SJSA1 (cell line): ENCODE data around the gene ZC3H13. TPM values are rescaled to one million over a fixed set of nuclear protein-coding genes. Genes with fewer than 3 reads are reported as not detected.
A peak's percentile ranks its signal among the peaks of the same experiment; 100 is the strongest.

Experiments
- DNase-seq, 2 experiments: peaks; one replicate each; pipeline ENCODE4 v3.0.0-alpha.2; 2015 to 2020; ENCODE audit warnings: low spot score in 2 of 2, low read depth in 1 of 2
- H3K27ac ChIP-seq: fragments of 250-450 bp; sonication (Bioruptor Pico); 2 replicates; pipeline ENCODE4 v1.5.1; 2020; ENCODE audit warnings: mild to moderate bottlenecking, moderate library complexity
- H3K27me3 ChIP-seq: fragments of 250-450 bp; sonication (Bioruptor Pico); replicated peaks from 2 replicates; pipeline ENCODE4 v1.5.1; 2020; ENCODE audit warnings: mild to moderate bottlenecking, moderate library complexity
- H3K36me3 ChIP-seq: fragments of 250-450 bp; sonication (Bioruptor Pico); 2 replicates; pipeline ENCODE4 v1.5.1; 2020; ENCODE audit warnings: mild to moderate bottlenecking
- H3K4me1 ChIP-seq: fragments of 250-450 bp; sonication (Bioruptor Pico); replicated peaks from 2 replicates; pipeline ENCODE4 v1.6.1; 2021; ENCODE audit warnings: mild to moderate bottlenecking
- H3K4me3 ChIP-seq: fragments of 250-450 bp; sonication (Bioruptor Pico); 2 replicates; pipeline ENCODE4 v1.5.1; 2020; ENCODE audit warnings: mild to moderate bottlenecking
- H3K9me3 ChIP-seq: fragments of 250-450 bp; sonication (Bioruptor Pico); replicated peaks from 2 replicates; pipeline ENCODE4 v1.5.1; 2020; ENCODE audit warnings: mild to moderate bottlenecking
- total RNA-seq: library from RNA; depleted of rRNA; stranded (reverse); fragments of >200 nt; shearing (Covaris generic); gene quantifications from 2 replicates; pipeline ENCODE4 v1.2.3, GENCODE V29; 2014

ZC3H13 gene
- total RNA-seq, 1 experiment from 2014 or later: 12.2 TPM

GRCh38 chr13:46053162-46054012 lies 841 bp upstream of the ZC3H13 start:
- peaks cover 5% of the 10 kb centered on the region; the same call in 1 of the 2 replicates for H3K36me3 ChIP-seq

GRCh38 chr13:46051968-46052318 lies 603 bp downstream of the ZC3H13 start:
- Histone ChIP-seq H3K4me1 (no peaks in the 10 kb centered on the region), H3K9me3 (no peaks in the 10 kb centered on the region)

More at GRCh38 chr13:46053162-46054012, 841 bp upstream of the ZC3H13 start:
- DNase-seq: peak in 1 of 2 experiments; percentile 3
- no peaks in the 10 kb centered on the region for H3K27me3 ChIP-seq
- H3K9me3 ChIP-seq: no peaks in the 10 kb centered on the region
- peak overlapping the region; percentile 85 for H3K4me3 ChIP-seq
- peak overlapping the region; percentile 82; the same call in 1 of the 2 replicates for H3K27ac ChIP-seq
- H3K4me1 ChIP-seq: no peaks in the 10 kb centered on the region

GRCh38 chr13:46050771-46051170 lies 1.8 kb downstream of the ZC3H13 start:
- no peak for DNase-seq
- Histone ChIP-seq H3K27me3 (no peaks in the 10 kb centered on the region), H3K9me3 (no peaks in the 10 kb centered on the region), H3K4me3 (no peak overlapping the region), H3K4me1 (no peaks in the 10 kb centered on the region), H3K27ac (no peak overlapping the region), H3K36me3 (peaks cover 5% of the 10 kb centered on the region; the same call in 1 of the 2 replicates)

More at GRCh38 chr13:46051968-46052318, 603 bp downstream of the ZC3H13 start:
- no peak for DNase-seq
- H3K36me3 ChIP-seq: peaks cover 5% of the 10 kb centered on the region; the same call in 1 of the 2 replicates
- no peaks in the 10 kb centered on the region for H3K27me3 ChIP-seq
- H3K27ac ChIP-seq: peak overlapping the region; percentile 82
- peak overlapping the region; percentile 85 for H3K4me3 ChIP-seq

- Histone ChIP-seq H3K27me3 (no peaks in the 10 kb centered on the region), H3K4me3 (no peak overlapping the region), H3K36me3 (no peaks in the 10 kb centered on the region; the same call in none of the 2 replicates), H3K27ac (no peak overlapping the region), H3K9me3 (no peaks in the 10 kb centered on the region), H3K4me1 (no peaks in the 10 kb centered on the region)
- no peak for DNase-seq
Measured at GRCh38 chr13:46045424-46045823, 7.1 kb downstream of the ZC3H13 start.

- H3K9me3 ChIP-seq: no peaks in the 10 kb centered on the region
- H3K27ac ChIP-seq: no peak overlapping the region
- H3K27me3 ChIP-seq: no peaks in the 10 kb centered on the region
- no peak for DNase-seq
- no peaks in the 10 kb centered on the region for H3K4me1 ChIP-seq
- no peak overlapping the region for H3K4me3 ChIP-seq
- H3K36me3 ChIP-seq: peaks cover 5% of the 10 kb centered on the region
Measured at GRCh38 chr13:46043647-46044046, 8.9 kb downstream of the ZC3H13 start.

GRCh38 chr13:46041419-46041839 lies 11.1 kb downstream of the ZC3H13 start:
- Histone ChIP-seq H3K27me3 (no peaks in the 10 kb centered on the region), H3K4me3 (no peak overlapping the region), H3K4me1 (no peaks in the 10 kb centered on the region), H3K9me3 (no peaks in the 10 kb centered on the region), H3K36me3 (peaks cover 16% of the 10 kb centered on the region), H3K27ac (no peak overlapping the region)
- DNase-seq: no peak

GRCh38 chr13:46040763-46041162 lies 11.8 kb downstream of the ZC3H13 start:
- H3K4me1 ChIP-seq: no peaks in the 10 kb centered on the region
- H3K27me3 ChIP-seq: no peaks in the 10 kb centered on the region
- H3K36me3 ChIP-seq: peaks cover 16% of the 10 kb centered on the region
- no peak for DNase-seq
- H3K4me3 ChIP-seq: no peak overlapping the region
- H3K9me3 ChIP-seq: no peaks in the 10 kb centered on the region
- H3K27ac ChIP-seq: no peak overlapping the region

- no peaks in the 10 kb centered on the region for H3K9me3 ChIP-seq
- no peaks in the 10 kb centered on the region for H3K4me1 ChIP-seq
- H3K36me3 ChIP-seq: peaks cover 16% of the 10 kb centered on the region
- no peaks in the 10 kb centered on the region for H3K27me3 ChIP-seq
- no peak for DNase-seq
- no peak overlapping the region for H3K27ac ChIP-seq
- H3K4me3 ChIP-seq: no peak overlapping the region
Measured at GRCh38 chr13:46039411-46040182, 12.9 kb downstream of the ZC3H13 start.

GRCh38 chr13:46038296-46038695 lies 14.2 kb downstream of the ZC3H13 start:
- no peak for DNase-seq
- H3K4me1 ChIP-seq: no peaks in the 10 kb centered on the region

GRCh38 chr13:46035066-46035465 lies 17.5 kb downstream of the ZC3H13 start:
- no peaks in the 10 kb centered on the region for H3K27me3 ChIP-seq
- no peak overlapping the region for H3K4me3 ChIP-seq
- peaks cover 18% of the 10 kb centered on the region for H3K36me3 ChIP-seq
- DNase-seq: no peak
- no peaks in the 10 kb centered on the region for H3K9me3 ChIP-seq
- H3K4me1 ChIP-seq: no peaks in the 10 kb centered on the region
- H3K27ac ChIP-seq: no peak overlapping the region

More at GRCh38 chr13:46038296-46038695, 14.2 kb downstream of the ZC3H13 start:
- Histone ChIP-seq H3K9me3 (no peaks in the 10 kb centered on the region), H3K27me3 (no peaks in the 10 kb centered on the region), H3K4me3 (no peak overlapping the region), H3K27ac (no peak overlapping the region), H3K36me3 (peaks cover 16% of the 10 kb centered on the region)

GRCh38 chr13:46032341-46032740 lies 20.2 kb downstream of the ZC3H13 start:
- H3K27me3 ChIP-seq: no peaks in the 10 kb centered on the region
- no peak overlapping the region for H3K27ac ChIP-seq
- no peak for DNase-seq
- H3K36me3 ChIP-seq: peaks cover 8% of the 10 kb centered on the region
- H3K4me1 ChIP-seq: no peaks in the 10 kb centered on the region
- no peaks in the 10 kb centered on the region for H3K9me3 ChIP-seq
- no peak overlapping the region for H3K4me3 ChIP-seq

- Histone ChIP-seq H3K27me3 (no peaks in the 10 kb centered on the region), H3K36me3 (peaks cover 4% of the 10 kb centered on the region), H3K9me3 (no peaks in the 10 kb centered on the region), H3K4me1 (no peaks in the 10 kb centered on the region), H3K4me3 (no peak overlapping the region), H3K27ac (no peak overlapping the region)
- no peak for DNase-seq
Measured at GRCh38 chr13:46031581-46032263, 20.8 kb downstream of the ZC3H13 start.

GRCh38 chr13:46025157-46025556 lies 27.4 kb downstream of the ZC3H13 start:
- H3K36me3 ChIP-seq: peaks cover 2% of the 10 kb centered on the region; the same call in 1 of the 2 replicates
- no peak overlapping the region for H3K4me3 ChIP-seq
- no peaks in the 10 kb centered on the region for H3K27me3 ChIP-seq
- no peak for DNase-seq
- no peak overlapping the region for H3K27ac ChIP-seq
- H3K4me1 ChIP-seq: no peaks in the 10 kb centered on the region
- H3K9me3 ChIP-seq: no peaks in the 10 kb centered on the region
